Measurements from ENCODE around the gene TNRC6B.
A peak's percentile ranks its signal among the peaks of the same experiment; 100 is the strongest.

- 0 out of 2 replicates have a peak, but pooled peaks have one; percentile 12 for TF ChIP-seq CTCF (IDR thresholded peaks at IDR 0.05; ENCODE audit: low read depth, low read length)
- TF ChIP-seq EZH2phosphoT487 (IDR thresholded peaks at IDR 0.05; ENCODE audit: low read depth): no peak
Observed at GRCh38 chr22:40385036-40385782, 207.5 kb downstream of the TNRC6B start.
